Thoracic aorta (tissue), 2 donors: Measurements from ENCODE around the gene MYL6B. TPM values are rescaled to one million over a fixed set of nuclear protein-coding genes. Genes with fewer than 3 reads are reported as not detected.
A peak's percentile ranks its signal among the peaks of the same experiment; 100 is the strongest.

Experiments used
- ATAC-seq: fragments of 150-250 bp; one replicate; pipeline ENCODE4 v1.8.0; 2017; ENCODE audit warnings: low read depth; ENCODE audit not compliant: insufficient number of reproducible peaks, low FRiP score
- DNase-seq: peaks from one replicate; pipeline ENCODE4 v3.0.0-alpha.2; 2020; ENCODE audit warnings: low spot score
- H3K27ac ChIP-seq, 2 donors: fragments of 200-600 bp; sonication (generic); 1 replicate in 1 of 2; 2 replicates in 1 of 2; pipeline ENCODE4 v1.5.1; 2016; ENCODE audit warnings: mild to moderate bottlenecking in 2 of 2, moderate library complexity in 2 of 2
- H3K27me3 ChIP-seq: fragments of 200-600 bp; sonication (generic); replicated peaks from 2 replicates; pipeline ENCODE4 v1.6.0; 2016; ENCODE audit warnings: mild to moderate bottlenecking; ENCODE audit not compliant: insufficient read depth
- H3K36me3 ChIP-seq: fragments of 200-600 bp; sonication (generic); one replicate; pipeline ENCODE4 v1.5.1; 2016
- H3K4me1 ChIP-seq, 2 donors: fragments of 200-600 bp; sonication (generic); 1 replicate in 1 of 2; 2 replicates in 1 of 2; pipeline versions ENCODE4 v1.5.1 to v1.6.0; 2016; ENCODE audit warnings: low read depth in 2 of 2, mild to moderate bottlenecking in 1 of 2; ENCODE audit not compliant: control insufficient read depth in 1 of 2
- H3K4me3 ChIP-seq: fragments of 200-600 bp; sonication (generic); 2 replicates; pipeline ENCODE4 v1.5.1; 2016; ENCODE audit warnings: mild to moderate bottlenecking
- H3K9me3 ChIP-seq: fragments of 200-600 bp; sonication (generic); 2 replicates; pipeline ENCODE4 v1.5.1; 2016
- total RNA-seq, 2 donors: library from RNA; depleted of rRNA; stranded (reverse); fragments of >200 nt; gene quantifications; one replicate each; pipeline versions ENCODE4 v1.1.0 to v1.2.3, GENCODE V29; 2016
- TF ChIP-seq, protein P1 (sequence below): fragments of 200-600 bp; sonication (generic); IDR thresholded peaks from one replicate; pipeline ENCODE4 v1.5.1; 2019; ENCODE audit warnings: antibody characterized with exemption

Gene MYL6B
- total RNA-seq, 2 donors from 2014 or later, result 17.1 to 19.1 TPM

DNA sequence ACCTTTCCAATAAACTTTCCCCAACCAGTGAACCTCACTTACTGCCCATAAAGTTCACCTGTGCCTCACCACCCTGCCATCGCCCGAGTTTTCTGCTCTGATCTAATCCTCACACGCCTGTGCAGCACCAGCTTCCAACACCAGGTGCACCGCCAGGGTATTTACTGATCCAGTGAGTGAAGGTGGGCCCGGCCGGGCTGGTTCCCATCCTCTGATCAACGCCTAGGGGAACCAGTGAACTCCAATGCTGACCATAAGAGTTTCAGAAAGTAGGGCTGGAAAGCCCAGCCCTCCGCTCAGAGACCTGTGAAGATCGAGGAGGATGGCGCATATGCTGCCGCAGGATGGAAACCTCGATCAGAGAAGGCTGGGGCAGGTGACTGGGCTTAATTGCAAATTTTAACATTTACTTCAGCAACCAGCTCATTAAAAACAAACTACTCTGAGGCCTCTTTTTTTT lies 685 bp upstream of the MYL6B start:
- Histone ChIP-seq H3K27ac (peak overlapping the region; percentile 88 to 92), H3K27me3 (no peaks in the 10 kb centered on the region), H3K36me3 (no peaks in the 10 kb centered on the region), H3K9me3 (no peaks in the 10 kb centered on the region), H3K4me1 (peaks cover 11 to 28% of the 10 kb centered on the region in 2 donors), H3K4me3 (peak overlapping the region; percentile 87)
- TF ChIP-seq, protein P1, sequence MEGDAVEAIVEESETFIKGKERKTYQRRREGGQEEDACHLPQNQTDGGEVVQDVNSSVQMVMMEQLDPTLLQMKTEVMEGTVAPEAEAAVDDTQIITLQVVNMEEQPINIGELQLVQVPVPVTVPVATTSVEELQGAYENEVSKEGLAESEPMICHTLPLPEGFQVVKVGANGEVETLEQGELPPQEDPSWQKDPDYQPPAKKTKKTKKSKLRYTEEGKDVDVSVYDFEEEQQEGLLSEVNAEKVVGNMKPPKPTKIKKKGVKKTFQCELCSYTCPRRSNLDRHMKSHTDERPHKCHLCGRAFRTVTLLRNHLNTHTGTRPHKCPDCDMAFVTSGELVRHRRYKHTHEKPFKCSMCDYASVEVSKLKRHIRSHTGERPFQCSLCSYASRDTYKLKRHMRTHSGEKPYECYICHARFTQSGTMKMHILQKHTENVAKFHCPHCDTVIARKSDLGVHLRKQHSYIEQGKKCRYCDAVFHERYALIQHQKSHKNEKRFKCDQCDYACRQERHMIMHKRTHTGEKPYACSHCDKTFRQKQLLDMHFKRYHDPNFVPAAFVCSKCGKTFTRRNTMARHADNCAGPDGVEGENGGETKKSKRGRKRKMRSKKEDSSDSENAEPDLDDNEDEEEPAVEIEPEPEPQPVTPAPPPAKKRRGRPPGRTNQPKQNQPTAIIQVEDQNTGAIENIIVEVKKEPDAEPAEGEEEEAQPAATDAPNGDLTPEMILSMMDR, result peak; percentile 44
- DNase-seq, result no peak
- ATAC-seq, result no peak

DNA sequence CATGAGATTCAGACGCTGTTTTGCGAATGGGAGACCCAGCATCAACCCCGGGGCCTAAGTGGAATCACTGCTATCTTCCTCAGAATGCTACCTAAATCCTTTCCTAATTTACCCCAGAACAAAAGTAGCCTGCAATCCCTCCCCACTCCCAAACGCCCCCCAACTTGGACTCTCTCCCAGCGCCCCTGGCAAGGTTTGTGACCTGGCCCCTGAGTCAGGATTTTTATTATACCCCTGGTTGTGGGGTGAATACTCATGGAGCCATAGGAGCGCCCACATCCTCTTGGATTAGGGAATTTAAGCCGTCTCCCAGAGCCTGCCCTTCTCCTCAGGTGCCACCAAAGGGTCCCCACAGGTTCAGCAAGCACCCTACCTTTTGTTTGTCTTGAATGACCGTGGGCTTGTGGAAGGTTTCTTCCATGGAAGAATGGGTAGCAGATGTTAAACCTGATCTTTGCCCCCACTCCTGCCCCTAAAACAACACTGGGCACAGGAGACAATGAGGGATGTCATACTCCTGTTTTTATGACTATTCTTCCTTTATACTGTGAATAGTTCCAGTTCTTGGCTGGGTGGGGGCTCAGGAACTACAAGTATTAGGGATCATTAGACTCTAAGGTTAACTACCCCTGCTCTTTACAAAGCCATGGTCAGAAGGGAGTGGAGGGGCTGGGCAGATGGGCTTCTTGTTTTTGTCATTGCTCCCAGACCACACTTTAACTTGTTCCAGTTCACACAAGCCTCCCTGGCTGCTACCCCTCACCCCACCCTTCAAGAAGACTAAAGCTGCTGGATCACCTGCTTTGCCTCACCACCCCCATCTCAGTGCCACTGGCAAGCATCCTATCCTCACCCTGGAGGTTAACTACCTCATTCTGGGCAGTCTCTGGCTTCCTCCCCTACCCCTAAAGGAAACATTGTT lies 630 bp downstream of the MYL6B start:
- Histone ChIP-seq H3K4me3 (peak overlapping the region; percentile 87), H3K27ac (peak overlapping the region; percentile 88 to 92), H3K9me3 (no peaks in the 10 kb centered on the region), H3K36me3 (no peaks in the 10 kb centered on the region), H3K27me3 (no peaks in the 10 kb centered on the region), H3K4me1 (peaks cover 14 to 28% of the 10 kb centered on the region in 2 donors)
- peak; percentile 1 for ATAC-seq
- no peak for DNase-seq
- TF ChIP-seq, protein P1, result no peak

DNA sequence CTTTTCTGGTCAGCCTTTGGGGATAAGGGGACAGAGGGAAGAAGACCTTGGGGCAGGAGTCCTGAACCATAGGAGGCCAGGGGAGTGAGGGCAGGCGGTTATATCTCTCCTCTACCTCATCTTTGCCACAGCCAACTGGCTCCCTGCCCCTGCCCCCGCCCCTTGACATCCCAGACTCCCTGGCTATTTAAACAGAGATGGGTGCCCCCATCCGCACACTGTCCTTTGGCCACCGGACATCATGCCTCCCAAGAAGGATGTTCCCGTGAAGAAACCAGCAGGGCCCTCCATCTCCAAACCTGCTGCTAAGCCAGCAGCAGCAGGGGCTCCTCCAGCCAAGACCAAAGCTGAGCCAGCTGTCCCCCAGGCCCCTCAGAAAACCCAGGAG lies 1.3 kb downstream of the MYL6B start:
- H3K27ac ChIP-seq, result no peak overlapping the region
- DNase-seq, result no peak
- H3K4me3 ChIP-seq, result no peak overlapping the region
- peaks cover 14 to 28% of the 10 kb centered on the region in 2 donors for H3K4me1 ChIP-seq
- ATAC-seq, result no peak
- no peaks in the 10 kb centered on the region for H3K36me3 ChIP-seq
- TF ChIP-seq, protein P1, result no peak
- no peaks in the 10 kb centered on the region for H3K9me3 ChIP-seq
- H3K27me3 ChIP-seq, result no peaks in the 10 kb centered on the region

DNA sequence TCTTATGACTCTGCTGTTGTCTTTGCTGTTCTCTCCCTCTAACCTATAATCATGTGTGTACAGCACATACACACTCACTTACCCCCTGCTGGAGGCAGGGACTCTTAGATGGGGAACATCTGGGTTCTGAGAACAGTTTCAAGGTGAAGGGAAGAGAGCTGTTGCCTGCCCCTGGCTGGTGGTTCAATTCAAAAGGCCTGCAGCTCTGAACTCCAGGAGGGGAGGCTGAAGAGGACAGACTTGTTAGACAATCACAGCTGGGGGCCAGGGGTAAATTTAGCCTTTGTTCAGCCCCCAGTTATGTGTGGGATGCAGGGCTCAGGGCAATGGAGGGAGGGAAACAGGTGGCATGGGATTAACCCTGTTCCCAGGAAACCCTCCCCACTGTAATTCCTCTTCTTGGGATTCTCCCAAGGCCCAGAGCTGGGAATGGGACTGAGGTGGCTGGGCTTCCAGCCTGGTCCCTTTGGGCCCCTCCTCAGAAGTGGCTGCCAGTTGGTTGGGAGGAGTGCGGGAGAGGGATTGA lies 1.9 kb downstream of the MYL6B start:
- DNase-seq (no peak), ATAC-seq (no peak)
- Histone ChIP-seq H3K36me3 (no peaks in the 10 kb centered on the region), H3K27me3 (no peaks in the 10 kb centered on the region), H3K4me1 (peaks cover 14 to 28% of the 10 kb centered on the region in 2 donors), H3K9me3 (no peaks in the 10 kb centered on the region), H3K4me3 (no peak overlapping the region), H3K27ac (no peak overlapping the region)
- TF ChIP-seq, protein P1, result no peak

DNA sequence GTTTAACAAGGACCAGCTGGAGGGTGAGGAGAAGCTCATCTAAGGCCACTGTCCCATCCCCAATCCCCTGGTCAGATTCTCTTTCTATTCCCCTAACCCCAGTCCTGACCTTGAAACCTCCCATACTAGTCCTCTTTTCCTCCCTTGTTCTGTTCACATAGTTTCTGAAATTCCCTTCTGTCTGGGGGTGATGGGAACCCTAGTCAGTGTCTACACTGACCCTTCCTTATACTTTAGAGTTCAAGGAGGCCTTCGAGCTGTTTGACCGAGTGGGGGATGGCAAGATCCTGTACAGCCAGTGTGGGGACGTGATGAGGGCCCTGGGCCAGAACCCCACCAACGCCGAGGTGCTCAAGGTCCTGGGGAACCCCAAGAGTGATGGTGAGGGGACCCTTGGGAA lies 2.4 kb downstream of the MYL6B start:
- ATAC-seq, result no peak
- Histone ChIP-seq H3K4me3 (no peak overlapping the region), H3K36me3 (peaks cover 4% of the 10 kb centered on the region), H3K27me3 (no peaks in the 10 kb centered on the region), H3K9me3 (no peaks in the 10 kb centered on the region), H3K4me1 (peaks cover 14 to 32% of the 10 kb centered on the region in 2 donors), H3K27ac (no peak overlapping the region)
- TF ChIP-seq, protein P1, result no peak
- DNase-seq, result no peak
